ENCODE data around the gene CNTROB.

The CNTROB gene

DNA sequence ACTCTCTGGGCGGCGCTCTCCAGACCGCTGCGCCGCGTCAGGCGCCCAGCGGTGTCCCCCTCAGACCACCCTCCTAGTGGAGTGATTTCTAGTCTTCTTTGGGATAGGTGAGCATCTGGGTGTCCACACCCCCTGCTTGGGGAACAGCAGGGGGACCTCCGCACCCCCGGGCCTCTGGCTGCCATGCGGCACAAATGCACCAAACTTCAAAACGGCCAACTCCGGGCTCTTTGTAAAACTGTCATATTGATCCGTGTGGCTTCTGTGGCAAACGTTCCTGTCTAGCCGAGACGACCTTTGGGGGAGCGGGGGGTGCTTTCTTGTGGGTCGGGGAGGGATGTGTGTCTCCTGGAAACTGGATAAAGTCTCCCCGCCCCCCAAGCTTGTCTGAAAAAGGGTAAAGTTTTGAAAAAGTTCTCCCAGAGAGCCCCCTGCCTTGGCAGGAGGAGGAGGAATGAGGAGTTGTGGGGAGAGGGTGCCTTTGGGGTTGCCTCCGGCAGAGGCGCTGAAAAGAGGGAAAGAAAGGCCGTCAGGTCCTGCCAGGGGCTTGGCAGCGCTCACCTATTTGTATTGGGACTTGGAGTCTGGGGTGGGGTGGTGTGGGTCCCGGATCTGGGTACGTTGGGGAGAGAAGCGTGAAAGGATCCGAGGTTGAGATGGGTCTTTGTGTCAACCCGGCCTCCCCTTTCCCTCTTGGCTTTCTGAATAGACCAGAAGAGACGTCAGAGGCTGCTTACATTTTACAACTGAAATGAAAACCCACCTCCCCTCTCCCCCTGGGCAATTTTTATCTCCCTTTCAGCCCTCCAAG, 45.6 kb upstream of the CNTROB start:
- CTCF ChIA-PET = interaction anchor here (0.8 kb wide), 1 partner anchor 12 kb away, joined by 3 read pairs; no protein-coding TSS in a partner anchor
- DNase-seq (ENCODE audit: extremely low spot score) = peak; percentile 27
- TF ChIP-seq LEF1 (IDR thresholded peaks at IDR 0.05; ENCODE audit: borderline replicate concordance) (no peak), ARNT (IDR thresholded peaks at IDR 0.05) (no peak), CTBP1 (IDR thresholded peaks at IDR 0.05; ENCODE audit: borderline replicate concordance) (peak; percentile 26; the same call in 1 of the 2 replicates), HDGF (IDR thresholded peaks at IDR 0.05; ENCODE audit: borderline replicate concordance) (no peak)
- POLR2A ChIA-PET = interaction anchor here (0.9 to 1.7 kb wide), 6 partner anchors 12 to 200 kb away, joined by 3 to 8 read pairs (median 6); partner anchors contain the start of genes CNTROB, CYB5D1, NAA38 and TRAPPC1

DNA sequence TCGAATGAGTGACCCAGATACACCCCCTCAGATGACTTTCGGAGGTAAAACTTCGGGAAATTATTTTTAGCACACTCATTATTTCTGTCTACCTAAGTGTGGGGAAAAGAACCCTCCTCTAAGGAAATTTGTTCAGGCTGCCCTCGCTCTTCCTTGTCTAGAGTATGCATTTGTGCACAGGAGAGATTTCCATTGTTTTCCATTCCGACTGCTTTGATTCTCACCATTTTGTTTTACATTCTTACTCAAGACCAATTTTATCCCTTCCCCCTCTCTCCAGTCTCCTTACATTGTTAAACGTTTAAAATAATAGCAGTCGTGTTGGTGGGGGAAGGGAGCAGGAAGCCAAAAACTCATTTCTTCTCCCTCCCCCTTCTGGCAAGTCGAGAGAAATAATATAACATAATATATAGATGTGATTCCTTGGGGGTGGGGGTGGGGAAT, 44.9 kb upstream of the CNTROB start:
- CTCF ChIA-PET = no interaction called here
- POLR2A ChIA-PET = no interaction called here
- TF ChIP-seq TARDBP (IDR thresholded peaks at IDR 0.05) = no peak
- TF ChIP-seq BHLHE40 (IDR thresholded peaks at IDR 0.05; ENCODE audit: borderline replicate concordance) = no peak
- TF ChIP-seq L3MBTL2 (conservative IDR thresholded peaks at IDR 0.05) = no peak
- TF ChIP-seq FOXM1 (IDR thresholded peaks at IDR 0.05; ENCODE audit: borderline replicate concordance) = no peak
- TF ChIP-seq, protein P1, sequence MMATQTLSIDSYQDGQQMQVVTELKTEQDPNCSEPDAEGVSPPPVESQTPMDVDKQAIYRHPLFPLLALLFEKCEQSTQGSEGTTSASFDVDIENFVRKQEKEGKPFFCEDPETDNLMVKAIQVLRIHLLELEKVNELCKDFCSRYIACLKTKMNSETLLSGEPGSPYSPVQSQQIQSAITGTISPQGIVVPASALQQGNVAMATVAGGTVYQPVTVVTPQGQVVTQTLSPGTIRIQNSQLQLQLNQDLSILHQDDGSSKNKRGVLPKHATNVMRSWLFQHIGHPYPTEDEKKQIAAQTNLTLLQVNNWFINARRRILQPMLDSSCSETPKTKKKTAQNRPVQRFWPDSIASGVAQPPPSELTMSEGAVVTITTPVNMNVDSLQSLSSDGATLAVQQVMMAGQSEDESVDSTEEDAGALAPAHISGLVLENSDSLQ (IDR thresholded peaks at IDR 0.05) = no peak
- TF ChIP-seq ZNF384 (IDR thresholded peaks at IDR 0.05) = no peak
- TF ChIP-seq SUZ12 (IDR thresholded peaks at IDR 0.05) = no peak
- TF ChIP-seq SP1 (IDR thresholded peaks at IDR 0.05) = no peak
- no peak for TF ChIP-seq ARNT (IDR thresholded peaks at IDR 0.05)
- no peak for TF ChIP-seq FOXA1 (IDR thresholded peaks at IDR 0.05)
- TF ChIP-seq CTBP1 (IDR thresholded peaks at IDR 0.05; ENCODE audit: borderline replicate concordance) = no peak
- TF ChIP-seq HDGF (IDR thresholded peaks at IDR 0.05; ENCODE audit: borderline replicate concordance) = no peak
- no peak for TF ChIP-seq ELF4 (IDR thresholded peaks at IDR 0.05)
- no peak for TF ChIP-seq LEF1 (IDR thresholded peaks at IDR 0.05; ENCODE audit: borderline replicate concordance)
- TF ChIP-seq NFRKB (IDR thresholded peaks at IDR 0.05) = no peak
- no peak for TF ChIP-seq FOXK2 (IDR thresholded peaks at IDR 0.05)
- DNase-seq (ENCODE audit: extremely low spot score) = no peak

DNA sequence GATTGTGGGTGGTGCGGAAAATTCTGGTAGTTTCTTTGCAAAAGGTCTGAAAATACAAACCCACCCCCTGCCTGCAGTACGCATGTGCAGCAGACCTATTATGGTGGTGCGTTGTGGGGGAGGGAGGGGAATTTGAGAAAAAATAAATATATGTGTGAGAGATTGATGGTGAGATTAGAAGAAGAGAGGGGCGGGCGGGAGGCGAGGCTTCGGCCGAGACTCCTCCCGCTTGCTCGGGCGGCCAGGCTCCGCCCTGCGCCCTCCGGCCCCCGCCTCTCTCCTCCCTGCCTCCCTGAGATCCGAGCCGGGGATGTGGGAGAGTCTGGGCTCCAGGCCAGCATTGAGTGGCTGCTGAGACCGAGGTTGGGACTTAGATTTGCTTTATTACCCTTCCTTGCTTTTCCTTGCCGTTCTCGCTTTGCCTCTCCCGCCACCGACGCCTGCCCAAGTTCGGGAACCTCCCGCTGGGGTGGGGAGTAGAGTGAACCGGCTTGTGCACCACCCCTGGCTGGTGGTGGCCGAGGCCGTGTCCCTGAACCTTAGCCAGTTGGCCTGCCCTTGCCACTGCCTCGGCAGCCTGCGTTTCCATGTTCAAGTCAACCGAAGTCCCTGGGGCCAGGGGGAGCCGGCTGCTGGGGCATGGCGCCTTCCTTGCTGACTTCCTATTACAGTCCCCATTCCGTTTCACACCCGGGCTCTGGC, 44.4 kb upstream of the CNTROB start:
- DNase-seq (ENCODE audit: extremely low spot score) = peak; percentile 93
- CTCF ChIA-PET = no interaction called here
- POLR2A ChIA-PET = no interaction called here
- TF ChIP-seq L3MBTL2 (conservative IDR thresholded peaks at IDR 0.05) (0 out of 2 replicates have a peak, but pooled peaks have one; percentile 12), FOXK2 (IDR thresholded peaks at IDR 0.05) (no peak), HDGF (IDR thresholded peaks at IDR 0.05; ENCODE audit: borderline replicate concordance) (0 out of 2 replicates have a peak, but pooled peaks have one; percentile 64)
- TF ChIP-seq, protein P1 (IDR thresholded peaks at IDR 0.05) = peak; percentile 72

DNA sequence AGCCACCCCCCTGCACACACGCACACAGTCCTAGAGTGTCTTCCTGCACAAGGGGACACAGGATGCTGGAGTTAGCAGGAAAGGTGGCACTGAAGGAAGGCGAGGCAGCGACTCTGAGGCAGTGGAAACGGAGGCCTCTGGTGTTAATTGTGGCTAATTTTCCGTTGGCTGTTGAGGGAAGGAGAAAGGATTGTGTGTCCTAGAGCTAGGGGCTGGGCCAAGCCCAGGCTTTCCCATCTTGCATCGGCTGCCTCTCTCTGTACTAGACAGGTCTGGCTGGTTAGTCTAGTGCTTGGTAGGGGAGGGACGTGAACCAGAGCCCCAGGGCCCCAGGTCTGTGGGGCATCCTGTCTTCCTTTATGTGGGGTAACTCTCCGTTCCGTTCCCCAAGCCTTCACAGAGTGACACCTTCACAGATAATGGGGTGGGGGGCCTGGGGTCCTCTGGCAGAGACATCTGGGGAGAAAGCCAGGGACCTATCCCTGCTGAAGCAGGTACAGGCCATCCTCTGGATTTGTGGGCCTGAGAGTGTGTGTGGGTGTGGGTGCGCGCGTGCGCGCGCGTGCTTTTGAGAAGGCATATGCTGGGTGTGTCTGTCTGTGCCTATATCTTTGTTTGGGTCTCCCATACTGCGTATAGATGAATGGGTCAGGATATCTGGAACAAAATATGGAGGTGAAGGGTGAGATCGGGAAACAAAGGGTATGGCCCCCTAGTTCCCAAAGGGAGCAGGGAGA, 43.7 kb upstream of the CNTROB start, which contains the start of gene CHD3:
Gene CHD3, plus strand, starts transcription at position 606 of the 737 bp plus-strand sequence. CDS start 212 bp downstream, outside the sequence.
- ChIA-PET POLR2A (interaction anchor here (0.8 kb wide), 1 partner anchor 31 kb away, joined by 3 read pairs; the partner anchor contains the start of gene NAA38), CTCF (no interaction called here)
- DNase-seq (ENCODE audit: extremely low spot score) = no peak
- TF ChIP-seq ELF4 (IDR thresholded peaks at IDR 0.05) (no peak), L3MBTL2 (conservative IDR thresholded peaks at IDR 0.05) (no peak), FOXK2 (IDR thresholded peaks at IDR 0.05) (no peak), HDGF (IDR thresholded peaks at IDR 0.05; ENCODE audit: borderline replicate concordance) (no peak), LEF1 (IDR thresholded peaks at IDR 0.05; ENCODE audit: borderline replicate concordance) (no peak), FOXA1 (IDR thresholded peaks at IDR 0.05) (no peak), SP1 (IDR thresholded peaks at IDR 0.05) (no peak), BHLHE40 (IDR thresholded peaks at IDR 0.05; ENCODE audit: borderline replicate concordance) (no peak), ZNF384 (IDR thresholded peaks at IDR 0.05) (no peak), CTBP1 (IDR thresholded peaks at IDR 0.05; ENCODE audit: borderline replicate concordance) (no peak), TARDBP (IDR thresholded peaks at IDR 0.05) (no peak), NFRKB (IDR thresholded peaks at IDR 0.05) (no peak), SUZ12 (IDR thresholded peaks at IDR 0.05) (no peak), FOXM1 (IDR thresholded peaks at IDR 0.05; ENCODE audit: borderline replicate concordance) (no peak), ARNT (IDR thresholded peaks at IDR 0.05) (no peak)
- TF ChIP-seq, protein P1 (IDR thresholded peaks at IDR 0.05) = no peak

DNA sequence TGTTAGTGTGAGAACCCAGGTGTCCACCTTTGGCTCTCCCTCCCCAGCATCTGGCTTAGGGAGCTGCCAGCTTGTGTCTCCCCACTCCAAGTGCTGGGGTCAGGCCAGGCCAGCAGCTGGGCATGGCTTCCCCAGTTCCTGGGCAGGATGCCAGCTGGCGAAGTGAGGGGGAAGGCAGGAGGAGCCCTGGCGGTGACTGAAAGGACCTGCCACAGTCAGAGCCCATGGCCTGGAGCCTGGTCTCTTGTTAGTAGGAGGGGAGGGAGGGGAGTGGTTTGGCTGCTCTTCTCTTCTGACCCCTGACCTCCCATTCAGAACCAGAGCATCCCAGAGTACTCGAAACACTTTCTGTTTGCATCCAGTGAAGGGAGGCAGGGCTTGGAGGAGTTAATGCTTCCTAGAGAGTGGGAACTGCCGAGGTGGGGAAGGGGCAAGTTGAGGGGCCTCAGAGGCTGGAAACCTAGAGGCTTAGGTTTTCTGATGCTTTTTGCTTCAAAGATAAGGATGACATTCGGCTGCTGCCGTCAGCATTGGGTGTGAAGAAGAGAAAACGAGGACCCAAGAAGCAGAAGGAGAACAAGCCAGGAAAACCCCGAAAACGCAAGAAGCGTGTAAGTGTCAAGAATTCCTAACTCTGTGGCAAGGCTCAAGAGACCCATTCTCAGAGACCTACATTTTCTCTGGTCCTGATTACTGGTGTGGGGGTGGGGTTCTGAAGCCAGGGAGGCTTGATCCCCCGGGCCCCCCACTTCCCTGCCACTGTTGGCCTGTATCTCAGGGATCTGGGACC, 42.6 kb upstream of the CNTROB start:
- CTCF ChIA-PET = no interaction called here
- POLR2A ChIA-PET = no interaction called here
- TF ChIP-seq FOXM1 (IDR thresholded peaks at IDR 0.05; ENCODE audit: borderline replicate concordance) = no peak
- TF ChIP-seq BHLHE40 (IDR thresholded peaks at IDR 0.05; ENCODE audit: borderline replicate concordance) = no peak
- TF ChIP-seq CTBP1 (IDR thresholded peaks at IDR 0.05; ENCODE audit: borderline replicate concordance) = no peak
- no peak for TF ChIP-seq L3MBTL2 (conservative IDR thresholded peaks at IDR 0.05)
- TF ChIP-seq FOXA1 (IDR thresholded peaks at IDR 0.05) = no peak
- no peak for TF ChIP-seq LEF1 (IDR thresholded peaks at IDR 0.05; ENCODE audit: borderline replicate concordance)
- TF ChIP-seq ARNT (IDR thresholded peaks at IDR 0.05) = no peak
- DNase-seq (ENCODE audit: extremely low spot score) = peak; percentile 26

Data from HEK293T (cell line).